Measurements from ENCODE around the gene CNTNAP2.

GRCh38 chr7:146528581-146528980 lies 412.0 kb downstream of the CNTNAP2 start:
- TF ChIP-seq CTCF (IDR thresholded peaks at IDR 0.05) (no peak), POLR2A (IDR thresholded peaks at IDR 0.05) (no peak)
